ENCODE data around the gene STAMBP.

GRCh38 chr2:73891276-73891901, 62.6 kb downstream of the STAMBP start:
- TF ChIP-seq CTCF (IDR thresholded peaks at IDR 0.05): no peak
- TF ChIP-seq EP300 (IDR thresholded peaks at IDR 0.05; ENCODE audit: low read depth): no peak
- TF ChIP-seq POLR2AphosphoS5 (IDR thresholded peaks at IDR 0.05): no peak
